ENCODE measurements around the gene OBSL1. TPM values are rescaled to one million over a fixed set of nuclear protein-coding genes. Genes with fewer than 3 reads are reported as not detected.

OBSL1 gene
- total and polyA plus RNA-seq, 7 donors: 10.3 to 134 (median 38.7) TPM

DNA sequence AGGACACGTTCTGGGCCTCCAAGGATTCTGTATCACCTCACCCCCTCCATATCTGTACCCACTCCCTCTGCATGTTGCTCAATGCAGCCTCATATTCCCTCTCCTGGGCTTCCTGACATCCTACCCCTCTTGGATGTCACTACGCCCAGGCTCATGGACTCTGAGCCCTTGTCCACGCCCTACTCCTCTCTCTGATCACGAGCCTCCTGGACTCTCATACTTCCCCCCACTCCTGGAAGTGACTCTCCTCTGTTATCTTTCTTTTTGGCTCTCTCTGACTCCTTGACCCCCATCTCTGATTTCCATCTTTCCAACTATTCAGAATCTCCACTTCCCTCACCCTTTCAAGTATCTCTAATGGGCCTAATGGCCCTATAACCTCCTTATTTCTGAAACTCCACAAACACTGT lies 25.4 kb downstream of the OBSL1 start:
- H3K27ac ChIP-seq: no peak overlapping the region
- H3K9me3 ChIP-seq: no peaks in the 10 kb centered on the region
- peaks cover 23% of the 10 kb centered on the region for H3K4me1 ChIP-seq
- TF ChIP-seq, protein P1, sequence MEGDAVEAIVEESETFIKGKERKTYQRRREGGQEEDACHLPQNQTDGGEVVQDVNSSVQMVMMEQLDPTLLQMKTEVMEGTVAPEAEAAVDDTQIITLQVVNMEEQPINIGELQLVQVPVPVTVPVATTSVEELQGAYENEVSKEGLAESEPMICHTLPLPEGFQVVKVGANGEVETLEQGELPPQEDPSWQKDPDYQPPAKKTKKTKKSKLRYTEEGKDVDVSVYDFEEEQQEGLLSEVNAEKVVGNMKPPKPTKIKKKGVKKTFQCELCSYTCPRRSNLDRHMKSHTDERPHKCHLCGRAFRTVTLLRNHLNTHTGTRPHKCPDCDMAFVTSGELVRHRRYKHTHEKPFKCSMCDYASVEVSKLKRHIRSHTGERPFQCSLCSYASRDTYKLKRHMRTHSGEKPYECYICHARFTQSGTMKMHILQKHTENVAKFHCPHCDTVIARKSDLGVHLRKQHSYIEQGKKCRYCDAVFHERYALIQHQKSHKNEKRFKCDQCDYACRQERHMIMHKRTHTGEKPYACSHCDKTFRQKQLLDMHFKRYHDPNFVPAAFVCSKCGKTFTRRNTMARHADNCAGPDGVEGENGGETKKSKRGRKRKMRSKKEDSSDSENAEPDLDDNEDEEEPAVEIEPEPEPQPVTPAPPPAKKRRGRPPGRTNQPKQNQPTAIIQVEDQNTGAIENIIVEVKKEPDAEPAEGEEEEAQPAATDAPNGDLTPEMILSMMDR (IDR thresholded peaks at IDR 0.05): no peak
- H3K36me3 ChIP-seq (ENCODE audit: insufficient read depth in 1 of 2, low read depth in 1 of 2): peaks cover 0 to 5% of the 10 kb centered on the region in 2 donors
- DNase-seq: no peak
- no peak overlapping the region for H3K4me3 ChIP-seq
- 60 to 68% (median 60%) methylated on average over 3 to 4 of the region's 4 CpGs for WGBS, 3 donors
- ATAC-seq: no peak
- H3K27me3 ChIP-seq (ENCODE audit: insufficient read depth in 3 of 3, low read length in 2 of 3): no peaks in the 10 kb centered on the region
- intact Hi-C loops (cut with DNase I): loop anchor here in 1 of 2 donors (10.0 kb wide), 1 partner anchor 371 kb away; the partner anchor contains the start of genes CNPPD1, RETREG2 and SLC23A3

DNA sequence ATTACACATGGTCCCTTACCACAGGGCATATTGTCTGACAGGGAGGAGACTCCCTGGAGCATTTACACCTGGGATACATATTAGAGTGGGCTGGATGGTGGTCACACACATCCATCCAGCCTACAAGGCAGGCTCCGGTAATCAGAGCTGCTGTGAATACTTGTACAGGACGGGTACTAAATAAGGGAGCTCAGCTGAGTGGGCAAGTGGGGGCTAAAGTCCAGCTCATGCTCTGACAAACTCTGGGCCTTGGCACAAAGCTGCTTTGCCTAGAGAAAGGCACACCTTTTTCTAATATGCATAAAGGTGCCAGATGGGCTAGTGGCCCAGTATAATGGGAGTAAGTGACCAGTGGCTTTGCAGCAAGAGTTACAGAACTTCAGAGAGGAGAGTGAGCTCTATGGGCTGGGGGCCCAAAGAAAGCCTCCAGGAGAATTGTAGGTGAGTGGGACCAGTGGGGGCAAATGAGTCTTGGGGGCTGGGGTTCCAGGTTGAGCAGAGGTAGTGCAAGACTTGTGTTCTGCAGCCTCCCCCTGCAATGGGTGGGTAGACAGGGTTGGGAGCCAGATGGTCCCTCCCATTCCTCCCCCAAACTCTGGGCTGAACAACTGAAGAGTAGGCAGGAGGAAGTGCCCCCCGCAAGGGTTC lies 25.9 kb downstream of the OBSL1 start:
- TF ChIP-seq, protein P1 (IDR thresholded peaks at IDR 0.05): no peak
- Histone ChIP-seq H3K4me3 (no peak overlapping the region), H3K4me1 (peaks cover 23% of the 10 kb centered on the region), H3K27ac (no peak overlapping the region), H3K9me3 (no peaks in the 10 kb centered on the region), H3K36me3 (ENCODE audit: insufficient read depth in 1 of 2, low read depth in 1 of 2) (peaks cover 0 to 10% of the 10 kb centered on the region in 2 donors), H3K27me3 (ENCODE audit: insufficient read depth in 3 of 3, low read length in 2 of 3) (no peaks in the 10 kb centered on the region)
- intact Hi-C loops (cut with DNase I): loop anchor here in 1 of 2 donors (10.0 kb wide), 1 partner anchor 371 kb away; the partner anchor contains the start of genes CNPPD1, RETREG2 and SLC23A3
- ATAC-seq (no peak), DNase-seq (no peak)
- WGBS, 3 donors: 78 to 87% (median 83%) methylated on average over 3 of the region's 3 CpGs

DNA sequence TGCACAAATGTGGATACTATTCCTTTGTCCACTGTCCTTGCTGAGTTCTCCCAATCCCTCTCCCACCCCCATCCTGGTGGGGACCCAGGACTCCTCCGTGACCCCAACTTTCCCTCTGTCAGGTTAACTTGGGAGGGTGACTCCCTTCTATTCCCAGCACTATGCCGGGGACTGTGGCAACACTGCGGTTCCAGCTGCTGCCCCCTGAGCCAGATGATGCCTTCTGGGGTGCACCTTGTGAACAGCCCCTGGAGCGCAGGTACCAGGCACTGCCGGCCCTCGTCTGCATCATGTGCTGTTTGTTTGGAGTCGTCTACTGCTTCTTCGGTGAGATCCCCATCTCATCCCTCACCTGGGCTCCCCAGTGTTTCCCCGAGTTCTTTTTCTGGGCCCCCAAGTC lies 26.8 kb downstream of the OBSL1 start:
- peaks cover 0 to 19% of the 10 kb centered on the region in 2 donors for H3K36me3 ChIP-seq (ENCODE audit: insufficient read depth in 1 of 2, low read depth in 1 of 2)
- peak overlapping the region; percentile 94 for H3K27ac ChIP-seq
- ATAC-seq (no peak), DNase-seq (no peak)
- TF ChIP-seq, protein P1 (IDR thresholded peaks at IDR 0.05): no peak
- WGBS, 3 donors: 38 to 51% (median 38%) methylated on average over 9 of the region's 9 CpGs
- H3K4me3 ChIP-seq: peak overlapping the region; percentile 79
- peaks cover 23% of the 10 kb centered on the region for H3K4me1 ChIP-seq
- H3K27me3 ChIP-seq (ENCODE audit: insufficient read depth in 3 of 3, low read length in 2 of 3): no peaks in the 10 kb centered on the region
- intact Hi-C loops (cut with DNase I): loop anchor here (5.0 to 10.0 kb wide), 2 partner anchors 143 to 370 kb away; partner anchors contain the start of genes CNPPD1 (in 1 of the 2), RETREG2 (in 1 of the 2) and SLC23A3 (in 1 of the 2)
- no peaks in the 10 kb centered on the region for H3K9me3 ChIP-seq

DNA sequence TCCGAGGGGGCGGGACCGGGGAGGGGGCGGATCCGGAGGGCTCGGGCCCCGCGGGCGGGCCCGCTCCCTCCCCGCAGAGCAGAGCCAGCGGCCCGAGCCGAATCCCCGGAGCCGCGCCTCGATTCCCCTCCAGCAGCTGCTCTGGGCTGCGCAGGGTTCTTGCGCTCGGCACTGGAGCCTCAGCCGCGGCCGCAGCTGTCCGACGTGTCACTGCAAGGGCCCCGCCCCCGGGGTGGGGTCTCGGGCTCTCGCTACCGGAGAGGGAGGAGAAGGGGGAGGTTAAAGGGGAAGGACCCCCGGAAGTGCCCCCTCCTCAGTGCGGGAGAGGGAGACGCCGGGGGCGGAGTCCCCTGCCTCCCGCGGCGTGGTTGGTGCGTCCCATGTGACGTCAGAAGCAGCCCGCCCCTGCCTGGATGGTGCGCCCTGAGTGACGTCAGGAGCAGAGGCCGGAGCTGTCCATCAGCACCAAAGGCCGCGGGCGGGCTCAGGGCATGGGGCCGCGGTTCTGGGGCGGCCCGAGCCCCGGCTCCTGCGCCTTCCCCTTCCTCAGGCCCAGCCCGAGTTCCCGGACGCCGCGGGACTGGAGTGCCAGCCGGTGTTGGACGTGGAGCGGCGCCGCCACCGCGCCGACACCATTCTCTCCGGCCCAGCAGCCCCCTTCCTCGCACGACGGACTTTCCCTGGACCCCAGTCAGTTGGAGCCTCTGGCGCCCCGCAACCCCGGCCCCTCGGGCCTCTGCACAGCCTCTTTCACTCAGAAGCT lies 27.6 kb downstream of the OBSL1 start, which contains the start of the genes CHPF and TMEM198:
Gene CHPF, minus strand, starts transcription at position 214 of the 763 bp plus-strand sequence. CDS start 271 bp downstream, outside the sequence.
Gene TMEM198, plus strand, starts transcription at position 433 of the 763 bp plus-strand sequence. CDS start 700 bp downstream, outside the sequence.
- WGBS, 3 donors: 0 to 1% (median 1%) methylated on average over 29 to 75 of the region's 75 CpGs
- intact Hi-C loops (cut with DNase I): loop anchor here (2.0 to 10.0 kb wide), 3 partner anchors 99 to 369 kb away; partner anchors contain the start of genes CNPPD1 (in 1 of the 2), RETREG2 (in 1 of the 2) and SLC23A3 (in 1 of the 2)
- peaks cover 23% of the 10 kb centered on the region for H3K4me1 ChIP-seq
- peak within 1 kb of the TSS; percentile 79 for H3K4me3 ChIP-seq
- H3K36me3 ChIP-seq (ENCODE audit: insufficient read depth in 1 of 2, low read depth in 1 of 2): peaks cover 0 to 27% of the 10 kb centered on the region in 2 donors
- H3K9me3 ChIP-seq: no peaks in the 10 kb centered on the region
- ATAC-seq: peak; percentile 91 to 93 (median 92)
- TF ChIP-seq, protein P1 (IDR thresholded peaks at IDR 0.05): no peak
- H3K27me3 ChIP-seq (ENCODE audit: insufficient read depth in 3 of 3, low read length in 2 of 3): no peaks in the 10 kb centered on the region
- H3K27ac ChIP-seq: peak within 1 kb of the TSS; percentile 94
- DNase-seq: peak; percentile 98 to 99

Measured in psoas muscle (tissue), 8 donors.